ENCODE results near the gene POP4. TPM values are rescaled to one million over a fixed set of nuclear protein-coding genes. Genes with fewer than 3 reads are reported as not detected.

The POP4 gene
- total RNA-seq, 1 donor from 2014 or later = 58.8 TPM

- no peaks in the 10 kb centered on the region for H3K4me1 ChIP-seq
- H3K36me3 ChIP-seq = no peaks in the 10 kb centered on the region
- no peaks in the 10 kb centered on the region for H3K9me3 ChIP-seq
- H3K27me3 ChIP-seq = peaks cover 32% of the 10 kb centered on the region
- H3K4me3 ChIP-seq = no peak overlapping the region
- ATAC-seq (no peak), DNase-seq (no peak)
- intact Hi-C loops (cut with DNase I) = no loop called here
- TF ChIP-seq CTCF (IDR thresholded peaks at IDR 0.05) = no peak
- H3K27ac ChIP-seq = no peak overlapping the region
Observed at GRCh38 chr19:29579308-29579910, 26.7 kb upstream of the POP4 start.

- Histone ChIP-seq H3K4me3 (no peak overlapping the region), H3K4me1 (no peaks in the 10 kb centered on the region), H3K27ac (no peak overlapping the region), H3K27me3 (peaks cover 22% of the 10 kb centered on the region), H3K9me3 (no peaks in the 10 kb centered on the region), H3K36me3 (no peaks in the 10 kb centered on the region)
- no peak for TF ChIP-seq CTCF (IDR thresholded peaks at IDR 0.05)
- intact Hi-C loops (cut with DNase I) = no loop called here
- no peak for ATAC-seq
- DNase-seq = no peak
Observed at GRCh38 chr19:29581398-29581797, 24.7 kb upstream of the POP4 start.

- TF ChIP-seq CTCF (IDR thresholded peaks at IDR 0.05) = no peak
- no peak for DNase-seq
- intact Hi-C loops (cut with DNase I) = no loop called here
- Histone ChIP-seq H3K4me1 (no peaks in the 10 kb centered on the region), H3K36me3 (no peaks in the 10 kb centered on the region), H3K4me3 (no peak overlapping the region), H3K9me3 (no peaks in the 10 kb centered on the region), H3K27ac (no peak overlapping the region), H3K27me3 (peaks cover 4% of the 10 kb centered on the region)
- no peak for ATAC-seq
Observed at GRCh38 chr19:29583196-29583999, 22.7 kb upstream of the POP4 start.

- peaks cover 4% of the 10 kb centered on the region for H3K27me3 ChIP-seq
- ATAC-seq = no peak
- no peaks in the 10 kb centered on the region for H3K4me1 ChIP-seq
- no peak for TF ChIP-seq CTCF (IDR thresholded peaks at IDR 0.05)
- H3K9me3 ChIP-seq = no peaks in the 10 kb centered on the region
- intact Hi-C loops (cut with DNase I) = no loop called here
- H3K4me3 ChIP-seq = no peak overlapping the region
- DNase-seq = no peak
- no peak overlapping the region for H3K27ac ChIP-seq
- no peaks in the 10 kb centered on the region for H3K36me3 ChIP-seq
Observed at GRCh38 chr19:29586401-29586800, 19.7 kb upstream of the POP4 start.

GRCh38 chr19:29587059-29587458 lies 19.0 kb upstream of the POP4 start:
- H3K9me3 ChIP-seq = no peaks in the 10 kb centered on the region
- intact Hi-C loops (cut with DNase I) = no loop called here
- DNase-seq (no peak), ATAC-seq (no peak)
- H3K36me3 ChIP-seq = no peaks in the 10 kb centered on the region
- TF ChIP-seq CTCF (IDR thresholded peaks at IDR 0.05) = no peak
- no peak overlapping the region for H3K4me3 ChIP-seq
- H3K4me1 ChIP-seq = no peaks in the 10 kb centered on the region
- peaks cover 4% of the 10 kb centered on the region for H3K27me3 ChIP-seq
- H3K27ac ChIP-seq = no peak overlapping the region
